A549 (cell line): ENCODE measurements around the gene PIF1. TPM values are rescaled to one million over a fixed set of nuclear protein-coding genes. Genes with fewer than 3 reads are reported as not detected.

Source experiments
- ATAC-seq, 2 experiments: fragments of 200-7000 bp in 1 of 2; fragments of >200 bp in 1 of 2; cut with Nextera tagmentation in 1 of 2; cut with Tn5 transposase in 1 of 2; 3 replicates each; pipeline versions ENCODE4 v1.8.0 to v1.9.1; 2018 to 2020; ENCODE audit warnings: mild to moderate bottlenecking in 1 of 2, moderate library complexity in 1 of 2
- CTCF ChIA-PET: fragments of 300-600 bp; sonication (Branson Sonifier 250); formaldehyde crosslinking; extraction: SDS; loops from one replicate; lab custom pipeline; 2021; ENCODE audit warnings: antibody characterized with exemption, inconsistent platforms; lab: Yijun Ruan, JAX
- POLR2A ChIA-PET: fragments of 350-600 bp; formaldehyde crosslinking; extraction: SDS; loops from one replicate; lab custom pipeline; 2021; ENCODE audit warnings: antibody characterized with exemption, inconsistent platforms; lab: Yijun Ruan, JAX
- DNase-seq, 2 experiments: peaks; one replicate each; pipeline versions ENCODE4 v3.0.0 to v3.0.0-alpha.2; 2011 to 2016; ENCODE audit warnings: low read depth in 1 of 2, low spot score in 1 of 2
- FAIRE-seq: peaks from 2 replicates; lab custom pipeline; 2011; peaks lifted over from hg19 to GRCh38; lab: Jason Lieb, UNC
- H3K27ac ChIP-seq, 2 experiments: fragments of >200 bp; sonication (Bioruptor Twin); formaldehyde crosslinking; 3 replicates each; pipeline ENCODE4 v1.5.1; 2016 to 2017
- H3K4me1 ChIP-seq: fragments of >200 bp; sonication (Bioruptor Twin); formaldehyde crosslinking; 3 replicates; pipeline ENCODE4 v1.6.1; 2016
- H3K4me2 ChIP-seq: fragments of >200 bp; sonication (Bioruptor Twin); formaldehyde crosslinking; 3 replicates; pipeline ENCODE4 v1.6.1; 2016
- H3K4me3 ChIP-seq: fragments of >200 bp; sonication (Bioruptor Twin); formaldehyde crosslinking; 3 replicates; pipeline ENCODE4 v1.5.1; 2016
- H3K9me3 ChIP-seq: fragments of >200 bp; sonication (Bioruptor Twin); formaldehyde crosslinking; 3 replicates; pipeline ENCODE4 v1.6.1; 2016
- BCL3 ChIP-seq: fragments of >200 bp; sonication (Bioruptor Twin); formaldehyde crosslinking; IDR thresholded peaks from 3 replicates; pipeline ENCODE4 v1.6.1; 2016
- BHLHE40 ChIP-seq: IDR thresholded peaks from 2 replicates; pipeline ENCODE4 v1.6.1; 2012; ENCODE audit warnings: low read depth, low read length, inconsistent platforms
- CHD2 ChIP-seq: fragments of 150-350 bp; IDR thresholded peaks from 2 replicates; pipeline ENCODE4 v1.6.1; 2014; ENCODE audit warnings: low read length; ENCODE audit not compliant: partially characterized antibody
- CHD4 ChIP-seq: fragments of 200-600 bp; sonication (generic); IDR thresholded peaks from 2 replicates; pipeline ENCODE4 v1.6.1; 2016; ENCODE audit warnings: antibody characterized with exemption, mild to moderate bottlenecking, borderline replicate concordance
- EHF ChIP-seq: fragments of 250-450 bp; sonication (Bioruptor Pico); IDR thresholded peaks from 2 replicates; pipeline ENCODE4 v1.5.0; 2020; ENCODE audit warnings: mild to moderate bottlenecking
- FOSB ChIP-seq: fragments of 250-450 bp; sonication (Bioruptor Pico); IDR thresholded peaks from 2 replicates; pipeline ENCODE4 v1.5.0; 2020; ENCODE audit warnings: mild to moderate bottlenecking, moderate library complexity
- FOSL2 ChIP-seq, 2 experiments: fragments of 450-650 bp in 1 of 2; fragments of >200 bp in 1 of 2; sonication (Bioruptor Twin) in 1 of 2; formaldehyde crosslinking; IDR thresholded peaks; 2 replicates each; pipeline versions ENCODE4 v1.5.0 to v1.6.1; 2016 to 2020; ENCODE audit warnings: mild to moderate bottlenecking in 1 of 2, moderate library complexity in 1 of 2
- HEYL ChIP-seq: fragments of 250-450 bp; sonication (Bioruptor Pico); IDR thresholded peaks from 2 replicates; pipeline ENCODE4 v1.8.0; 2021; ENCODE audit warnings: mild to moderate bottlenecking, moderate library complexity
- HMGXB4 ChIP-seq: fragments of 250-450 bp; sonication (Bioruptor Pico); IDR thresholded peaks from 2 replicates; pipeline ENCODE4 v1.5.0; 2021; ENCODE audit warnings: mild to moderate bottlenecking, moderate library complexity, borderline replicate concordance
- MAZ ChIP-seq: fragments of 150-350 bp; IDR thresholded peaks from 2 replicates; pipeline ENCODE4 v1.6.1; 2014; ENCODE audit warnings: antibody characterized with exemption, low read depth, low read length, borderline replicate concordance
- NPAS2 ChIP-seq: fragments of 250-450 bp; sonication (Bioruptor Pico); IDR thresholded peaks from 2 replicates; pipeline ENCODE4 v1.8.0; 2022; ENCODE audit warnings: mild to moderate bottlenecking, moderate library complexity, borderline replicate concordance
- NR3C1 ChIP-seq: fragments of >200 bp; sonication (Bioruptor Twin); formaldehyde crosslinking; IDR thresholded peaks from 3 replicates; pipeline ENCODE4 v1.6.1; 2017
- PHF8 ChIP-seq: fragments of 200-600 bp; sonication (generic); IDR thresholded peaks from 2 replicates; pipeline ENCODE4 v1.6.1; 2016; ENCODE audit warnings: low read depth, mild to moderate bottlenecking, antibody characterized with exemption, moderate library complexity, borderline replicate concordance
- POLR2A ChIP-seq: IDR thresholded peaks from 2 replicates; pipeline ENCODE4 v1.6.1; 2012; ENCODE audit warnings: mild to moderate bottlenecking, low read length
- POLR2AphosphoS2 ChIP-seq: conservative IDR thresholded peaks from 2 replicates; pipeline ENCODE4 v1.6.1; 2012; ENCODE audit warnings: low read length, improper control_type of control experiment, inconsistent platforms
- RCOR1 ChIP-seq: fragments of 150-350 bp; IDR thresholded peaks from 2 replicates; pipeline ENCODE4 v1.6.1; 2014; ENCODE audit warnings: antibody characterized with exemption, low read length, low read depth
- REST ChIP-seq: fragments of 200-600 bp; sonication (generic); IDR thresholded peaks from 2 replicates; pipeline ENCODE4 v1.6.1; 2016; ENCODE audit warnings: antibody characterized with exemption, mild to moderate bottlenecking, moderate library complexity
- RFX5 ChIP-seq: fragments of 450-650 bp; IDR thresholded peaks from 2 replicates; pipeline ENCODE4 v1.7.1; 2014; ENCODE audit warnings: antibody characterized with exemption, mild to moderate bottlenecking, moderate library complexity
- RNF2 ChIP-seq: fragments of 200-600 bp; sonication (generic); IDR thresholded peaks from 2 replicates; pipeline ENCODE4 v1.6.1; 2016; ENCODE audit warnings: low read depth, mild to moderate bottlenecking, antibody characterized with exemption, moderate library complexity, borderline replicate concordance
- ZNF302 ChIP-seq: fragments of 250-450 bp; sonication (Bioruptor Pico); IDR thresholded peaks from 2 replicates; pipeline ENCODE4 v1.9.0; 2021; ENCODE audit warnings: inconsistent platforms, mild to moderate bottlenecking, moderate library complexity
- WGBS: methylation state at CpG from one replicate; pipeline ENCODE4 v1.1.6; 2017; ENCODE audit errors: missing lambda C conversion rate; 5-methylcytosine and 5-hydroxymethylcytosine counted together
- polyA plus RNA-seq, 4 experiments: library from polyadenylated mRNA; depleted of rRNA in 3 of 4; stranded (reverse); fragments of >200 nt; fragmentation: RNase III in 1 of 4; extraction: RNeasy Plus Mini Kit Qiagen cat#74134 plus additional on column Dnase treatment in 1 of 4; gene quantifications; 2 replicates in 3 of 4; 3 replicates in 1 of 4; pipeline ENCODE4 v1.2.3, GENCODE V29; 2011 to 2017

Gene PIF1
- polyA plus RNA-seq, 2 of the 4 experiments (the other 2 are of a cell fraction): 8.5 to 24.9 TPM

GRCh38 chr15:64865998-64866520 is 40.6 kb upstream of the PIF1 start:
- ChIA-PET POLR2A (no interaction called here), CTCF (interaction anchor here (0.6 to 1.3 kb wide), 4 partner anchors 9 to 135 kb away, joined by 3 to 4 read pairs (median 3); no protein-coding TSS in a partner anchor)
- ATAC-seq (peak; percentile 27 to 39; a peak in 3 of 6 replicates), FAIRE-seq (no peak)
- WGBS: 61% methylated on average over 6 of the region's 6 CpGs
- H3K4me3 ChIP-seq: no peak overlapping the region
- peak overlapping the region in 1 of 2 experiments; percentile 18; a peak in 1 of 6 replicates for H3K27ac ChIP-seq
- H3K9me3 ChIP-seq: no peaks in the 10 kb centered on the region
- no peak for TF ChIP-seq CHD4
- no peak for TF ChIP-seq REST
- no peak for TF ChIP-seq ZNF302 (CRISPR knock-in tag)
- TF ChIP-seq FOSB (CRISPR knock-in tag): no peak
- no peak for TF ChIP-seq FOSL2 (IDR thresholded peaks at IDR 0.05)
- no peak for TF ChIP-seq FOSL2 (CRISPR knock-in tag; IDR thresholded peaks at IDR 0.05)
- no peak for TF ChIP-seq HMGXB4
- TF ChIP-seq EHF (CRISPR knock-in tag): no peak
- no peak for TF ChIP-seq HEYL (CRISPR knock-in tag)
- TF ChIP-seq RNF2: no peak
- TF ChIP-seq, all 56 proteins: peak for 0
- H3K4me1 ChIP-seq: peaks cover 12% of the 10 kb centered on the region; the same call in 2 of the 3 replicates
- no peak for DNase-seq
- no peak overlapping the region for H3K4me2 ChIP-seq

GRCh38 chr15:64865126-64865997 is 39.9 kb upstream of the PIF1 start:
- 95% methylated on average over 11 of the region's 12 CpGs for WGBS
- ChIA-PET POLR2A (no interaction called here), CTCF (interaction anchor here (0.8 to 2.3 kb wide), 5 partner anchors 8 to 135 kb away, joined by 3 to 5 read pairs (median 3); no protein-coding TSS in a partner anchor)
- Histone ChIP-seq H3K4me2 (no peak overlapping the region), H3K4me3 (no peak overlapping the region), H3K4me1 (peaks cover 12% of the 10 kb centered on the region; the same call in 2 of the 3 replicates), H3K9me3 (no peaks in the 10 kb centered on the region), H3K27ac (0 out of 6 replicates have a peak overlapping the region, but pooled peaks of 1 of the 2 experiments have one; percentile 18)
- DNase-seq (no peak), ATAC-seq (peak; percentile 8 to 14; a peak in 2 of 6 replicates), FAIRE-seq (no peak)
- TF ChIP-seq HEYL (CRISPR knock-in tag) (no peak), BCL3 (no peak), RFX5 (no peak), POLR2A (no peak), HMGXB4 (no peak), CHD2 (no peak), NR3C1 (no peak), BHLHE40 (no peak), RNF2 (no peak), RCOR1 (no peak), MAZ (no peak), NPAS2 (no peak), PHF8 (no peak), POLR2AphosphoS2 (no peak), FOSL2 (IDR thresholded peaks at IDR 0.05) (no peak), FOSL2 (CRISPR knock-in tag; IDR thresholded peaks at IDR 0.05) (no peak)
